ENCODE data around the gene LRSAM1.
"Not testable (repeated sequence)": the region's sequence is repeated elsewhere in the genome, so short reads cannot be mapped to it uniquely, and the experiment has no call there.

Gene LRSAM1

GRCh38 chr9:127457191-127457878 lies 6.0 kb downstream of the LRSAM1 start:
- no peak for DNase-seq (ENCODE audit: low read depth in 2 of 2)

GRCh38 chr9:127458921-127459320 lies 7.6 kb downstream of the LRSAM1 start:
- DNase-seq (ENCODE audit: low read depth in 2 of 2): no peak

- no peak for DNase-seq (ENCODE audit: low read depth in 2 of 2)
Measured at GRCh38 chr9:127463382-127463781, 12.1 kb downstream of the LRSAM1 start.

DNA sequence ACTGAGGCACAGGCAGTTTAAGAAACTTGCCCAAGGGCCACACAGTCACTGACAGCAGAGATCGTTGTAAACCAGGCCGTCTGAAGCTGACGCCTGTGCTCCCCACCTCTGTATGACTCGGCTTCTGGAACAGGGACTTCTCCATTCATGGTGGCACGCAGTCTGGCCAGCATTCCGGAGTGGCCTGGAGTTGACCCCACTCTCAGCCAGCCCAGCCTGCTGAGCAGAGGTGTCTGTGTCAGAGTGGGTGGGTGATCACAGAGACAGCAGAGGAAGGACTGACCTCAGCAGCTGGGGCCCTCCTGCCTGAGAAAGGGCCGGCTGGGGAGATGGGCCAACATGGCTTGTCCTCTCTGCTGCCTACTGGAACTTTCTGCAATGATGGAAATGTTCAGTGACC lies 12.6 kb downstream of the LRSAM1 start:
- DNase-seq (ENCODE audit: low read depth in 2 of 2): no peak

- not testable (repeated sequence) for DNase-seq (ENCODE audit: low read depth in 2 of 2)
Measured at GRCh38 chr9:127466407-127466917, 15.2 kb downstream of the LRSAM1 start.

DNA sequence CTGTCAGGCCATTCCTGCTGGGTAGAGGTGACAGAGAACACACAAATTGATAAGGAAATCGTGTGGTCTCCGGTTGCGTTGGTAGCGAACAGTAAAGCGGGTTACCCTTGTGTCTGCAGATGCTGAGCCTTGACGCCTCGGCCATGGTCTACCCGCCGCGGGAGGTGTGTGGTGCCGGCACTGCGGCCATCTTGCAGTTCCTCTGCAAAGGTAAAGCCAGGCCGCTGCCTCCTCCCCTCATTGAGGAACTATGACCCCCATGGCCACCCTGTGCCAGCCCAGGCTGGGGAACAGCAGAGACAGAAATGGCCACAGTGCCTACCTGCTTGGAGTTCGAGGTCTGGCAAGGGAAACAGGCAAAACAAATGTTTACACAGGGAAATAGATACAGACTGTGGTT lies 16.3 kb downstream of the LRSAM1 start:
- no peak for DNase-seq (ENCODE audit: low read depth in 2 of 2)

DNA sequence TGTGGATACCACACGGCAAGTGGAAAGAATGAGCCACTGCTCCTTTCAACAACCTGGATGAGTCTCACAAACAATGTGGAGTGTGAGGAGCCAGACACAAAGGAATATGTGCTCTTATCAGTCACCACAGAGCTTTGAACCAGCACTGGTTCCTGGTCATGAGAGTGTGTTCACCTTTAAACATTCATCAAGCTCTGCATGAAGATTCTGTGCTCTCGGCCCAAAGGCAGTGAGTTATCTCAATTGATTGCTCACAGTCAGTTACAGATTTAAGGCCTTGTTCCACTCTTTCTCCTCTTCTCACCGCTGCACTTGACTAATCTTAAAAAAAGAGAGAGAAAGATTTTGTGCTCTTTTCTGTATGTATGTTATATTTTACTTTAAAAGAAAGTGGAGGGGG lies 19.4 kb downstream of the LRSAM1 start:
- DNase-seq (ENCODE audit: low read depth in 2 of 2): no peak

GRCh38 chr9:127473501-127473900 lies 22.2 kb downstream of the LRSAM1 start:
- no peak for DNase-seq (ENCODE audit: low read depth in 2 of 2)

DNA sequence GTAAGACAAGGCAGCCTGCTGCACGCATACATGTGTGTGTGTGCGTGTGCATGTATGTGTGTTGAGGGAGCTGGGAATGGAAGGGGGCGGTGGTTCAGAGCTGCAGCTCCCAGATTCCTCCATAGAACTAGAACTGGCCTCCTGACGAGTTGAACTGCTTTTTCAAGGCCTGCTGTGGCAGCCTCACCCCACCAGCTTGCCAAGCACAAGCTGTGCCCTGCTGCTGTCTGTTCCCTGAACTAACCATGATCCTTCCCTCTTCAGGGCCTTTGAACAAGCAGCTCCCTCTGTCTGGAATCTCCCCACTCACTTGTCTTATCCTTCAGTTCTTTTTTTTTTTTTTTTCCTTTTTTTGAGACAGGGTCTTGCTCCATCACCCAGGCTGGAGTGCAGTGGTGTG lies 22.6 kb downstream of the LRSAM1 start:
- DNase-seq (ENCODE audit: low read depth in 2 of 2): no peak

- no peak for DNase-seq (ENCODE audit: low read depth in 2 of 2)
Measured at GRCh38 chr9:127474592-127474991, 23.3 kb downstream of the LRSAM1 start.

DNA sequence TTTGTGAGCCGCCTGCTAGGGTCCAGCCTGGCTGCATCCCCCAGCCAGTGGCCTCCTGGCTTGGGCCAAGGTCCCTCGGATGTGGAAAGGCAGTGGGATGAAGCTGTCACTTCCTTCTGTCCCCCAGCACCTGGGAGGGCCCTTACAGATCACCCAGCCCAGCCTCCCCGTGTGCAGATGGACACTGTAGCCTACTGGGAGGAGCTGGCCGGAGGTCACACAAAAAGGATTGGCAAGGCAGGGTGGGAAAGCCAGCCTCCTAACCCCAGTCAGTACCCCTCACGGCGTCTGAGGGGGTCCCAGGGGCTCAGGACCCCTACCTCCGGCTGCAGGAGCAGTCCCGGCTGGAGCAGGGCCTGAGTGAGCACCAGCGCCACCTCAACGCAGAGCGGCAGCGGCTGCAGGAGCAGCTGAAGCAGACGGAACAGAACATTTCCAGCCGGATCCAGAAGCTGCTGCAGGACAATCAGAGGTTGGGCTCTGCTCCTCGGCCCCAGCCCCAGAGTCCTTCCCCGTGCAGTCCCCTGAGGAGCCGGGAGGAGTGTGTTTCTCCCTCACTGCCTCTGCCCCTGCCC lies 28.3 kb downstream of the LRSAM1 start:
- no peak for DNase-seq (ENCODE audit: low read depth in 2 of 2)

- DNase-seq (ENCODE audit: low read depth in 2 of 2): no peak
Measured at GRCh38 chr9:127482662-127483061, 31.4 kb downstream of the LRSAM1 start.

- DNase-seq (ENCODE audit: low read depth in 2 of 2): no peak
Measured at GRCh38 chr9:127485995-127486394, 34.7 kb downstream of the LRSAM1 start.

- DNase-seq (ENCODE audit: low read depth in 2 of 2): no peak
Measured at GRCh38 chr9:127488946-127489345, 37.6 kb downstream of the LRSAM1 start.

- DNase-seq (ENCODE audit: low read depth in 2 of 2): no peak
Measured at GRCh38 chr9:127489471-127490115, 38.3 kb downstream of the LRSAM1 start.

- DNase-seq (ENCODE audit: low read depth in 2 of 2): no peak
Measured at GRCh38 chr9:127490535-127491230, 39.4 kb downstream of the LRSAM1 start.

DNA sequence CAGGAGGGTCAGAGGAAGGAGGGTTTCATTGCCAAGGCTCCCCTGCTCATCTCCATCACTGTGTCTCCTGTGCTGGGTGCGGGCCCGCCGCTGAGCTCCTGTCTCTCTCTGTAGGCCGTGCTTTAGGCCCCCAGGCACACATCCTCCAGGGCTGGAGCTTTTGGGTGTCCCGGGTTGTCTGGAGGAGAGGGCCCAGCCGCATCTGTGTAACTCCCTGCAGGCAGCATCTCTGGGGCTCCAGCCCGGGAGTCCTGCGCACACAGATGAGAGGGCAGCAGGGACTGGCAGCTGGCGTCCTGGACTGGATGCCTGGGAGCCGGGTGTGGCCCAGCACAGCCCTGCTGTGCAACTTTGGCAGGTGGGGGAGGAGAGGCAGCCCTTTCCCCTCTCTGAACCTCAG lies 40.2 kb downstream of the LRSAM1 start:
- DNase-seq (ENCODE audit: low read depth in 2 of 2): no peak

DNA sequence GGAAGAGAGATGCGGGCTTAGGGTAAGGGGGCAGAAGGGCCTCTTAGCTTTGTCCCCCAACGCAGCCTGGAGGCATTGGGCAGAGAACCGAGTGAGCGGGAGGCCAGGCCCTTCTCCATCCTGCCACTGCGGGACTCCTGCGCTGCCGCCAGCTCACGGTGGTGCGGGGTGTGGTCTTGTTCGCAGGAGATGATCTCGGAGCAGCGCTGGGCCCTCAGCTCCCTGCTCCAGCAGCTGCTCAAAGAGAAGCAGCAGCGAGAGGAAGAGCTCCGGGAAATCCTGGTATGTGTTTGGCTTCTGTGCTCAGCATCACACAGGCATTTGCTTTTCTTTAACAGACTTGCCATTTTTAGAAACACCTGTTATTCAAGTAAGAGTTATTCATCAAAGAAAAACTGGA lies 41.3 kb downstream of the LRSAM1 start:
- no peak for DNase-seq (ENCODE audit: low read depth in 2 of 2)

- no peak for DNase-seq (ENCODE audit: low read depth in 2 of 2)
Measured at GRCh38 chr9:127493592-127494303, 42.4 kb downstream of the LRSAM1 start.

DNA sequence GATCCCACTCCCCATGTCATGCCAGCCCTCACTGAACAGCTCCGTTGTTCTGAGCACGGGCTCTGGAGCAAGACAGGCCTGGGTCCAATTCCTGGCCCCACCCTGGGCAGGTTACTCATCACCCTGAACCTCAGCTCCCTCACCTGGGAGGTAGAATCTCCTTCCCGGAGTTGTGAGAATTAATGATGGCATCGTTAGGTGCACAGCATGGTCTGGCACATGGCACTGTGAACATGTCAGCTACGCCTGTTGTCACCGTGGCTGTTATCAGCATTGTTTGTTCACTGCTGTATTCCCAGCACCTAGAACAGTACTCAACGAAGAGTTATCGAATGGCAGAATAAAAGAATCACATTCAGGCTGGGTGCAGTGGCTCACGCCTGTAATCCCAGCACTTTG lies 43.0 kb downstream of the LRSAM1 start:
- no peak for DNase-seq (ENCODE audit: low read depth in 2 of 2)

DNA sequence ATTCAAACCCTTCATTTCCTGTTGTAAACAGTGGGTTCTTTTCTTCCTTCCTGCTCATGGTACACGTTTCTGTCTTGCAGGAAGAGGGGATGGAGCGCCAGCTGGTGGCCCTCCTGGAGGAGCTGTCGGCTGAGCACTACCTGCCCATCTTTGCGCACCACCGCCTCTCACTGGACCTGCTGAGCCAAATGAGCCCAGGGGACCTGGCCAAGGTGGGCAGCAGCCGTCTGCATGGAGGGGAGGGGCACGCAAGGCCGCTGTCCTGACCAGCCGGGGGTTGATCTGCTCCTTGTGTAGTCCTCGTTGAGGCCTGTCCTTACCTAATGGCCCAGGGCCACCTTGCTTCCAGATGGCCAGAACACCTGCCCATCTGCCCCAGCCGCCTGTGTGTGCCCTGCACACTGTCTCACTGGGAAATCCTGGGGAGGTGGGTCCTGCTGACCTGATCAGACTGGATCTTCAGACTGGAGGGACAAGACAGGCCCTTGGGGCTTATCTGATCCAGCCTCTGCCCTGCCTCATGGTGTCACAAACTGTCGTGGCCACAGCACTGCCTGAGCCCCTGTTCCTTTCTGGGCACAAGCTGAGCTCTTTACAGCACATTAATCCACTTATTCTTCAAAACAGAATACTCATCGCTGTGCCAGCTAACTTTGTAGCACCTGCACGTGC lies 44.7 kb downstream of the LRSAM1 start:
- DNase-seq (ENCODE audit: low read depth in 2 of 2): no peak
